ENCODE data around the gene F12.

The F12 gene

GRCh38 chr5:177409043-177409801, at the start of gene F12:
Gene F12, minus strand, starts transcription at chr5:177409564. Its CDS starts 37 bp downstream, at chr5:177409527.
- no peak for DNase-seq

GRCh38 chr5:177458912-177459350, 49.6 kb upstream of the F12 start:
- DNase-seq, result peak; percentile 12

GRCh38 chr5:177457852-177458681, 48.7 kb upstream of the F12 start:
- DNase-seq, result no peak

GRCh38 chr5:177456976-177457851, 47.9 kb upstream of the F12 start:
- peak; percentile 87 for DNase-seq

- no peak for DNase-seq
Measured at GRCh38 chr5:177456591-177456964, 47.2 kb upstream of the F12 start.

GRCh38 chr5:177455661-177456590, 46.6 kb upstream of the F12 start:
- DNase-seq, result peak; percentile 79

- peak; percentile 70 for DNase-seq
Measured at GRCh38 chr5:177455036-177455660, 45.8 kb upstream of the F12 start.

DNA sequence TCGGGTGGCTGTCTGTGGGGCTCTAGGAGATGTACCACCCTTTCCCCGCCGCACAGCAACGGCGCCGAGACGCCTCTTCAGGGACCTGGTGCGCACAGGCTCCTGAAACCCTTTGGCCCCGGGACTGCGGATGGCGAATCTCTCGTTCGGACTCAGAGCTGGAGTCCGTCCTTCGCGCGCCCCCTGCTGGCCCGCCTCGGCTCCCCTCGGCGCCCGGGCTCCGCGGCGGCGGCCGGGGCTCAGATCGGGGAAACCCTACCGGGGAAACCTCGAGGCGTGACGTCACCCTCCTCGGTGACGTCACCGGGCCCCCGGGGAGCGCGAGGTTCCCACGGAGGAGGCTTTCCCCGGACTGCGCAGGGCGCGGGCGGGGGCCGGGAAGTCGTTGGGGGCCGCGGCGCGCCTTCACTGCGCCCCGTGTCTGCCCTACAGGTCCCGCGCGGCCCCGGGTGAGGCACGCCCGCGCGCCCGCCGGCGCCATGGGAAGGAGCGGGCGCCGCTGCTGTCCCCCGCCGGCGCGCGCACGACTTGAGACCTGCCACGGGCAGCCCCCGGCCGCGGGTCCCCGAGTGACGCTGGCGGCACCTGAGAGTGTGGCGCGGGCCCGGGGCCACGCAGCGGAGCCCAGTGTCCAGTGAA, 45.2 kb upstream of the F12 start:
- DNase-seq, result peak; percentile 49

GRCh38 chr5:177453852-177454396, 44.6 kb upstream of the F12 start:
- DNase-seq, result peak; percentile 15

- no peak for DNase-seq
Measured at GRCh38 chr5:177452688-177453638, 43.6 kb upstream of the F12 start.

GRCh38 chr5:177450667-177451424, 41.5 kb upstream of the F12 start:
- no peak for DNase-seq

GRCh38 chr5:177449140-177450061, 40.0 kb upstream of the F12 start:
- DNase-seq, result no peak

DNA sequence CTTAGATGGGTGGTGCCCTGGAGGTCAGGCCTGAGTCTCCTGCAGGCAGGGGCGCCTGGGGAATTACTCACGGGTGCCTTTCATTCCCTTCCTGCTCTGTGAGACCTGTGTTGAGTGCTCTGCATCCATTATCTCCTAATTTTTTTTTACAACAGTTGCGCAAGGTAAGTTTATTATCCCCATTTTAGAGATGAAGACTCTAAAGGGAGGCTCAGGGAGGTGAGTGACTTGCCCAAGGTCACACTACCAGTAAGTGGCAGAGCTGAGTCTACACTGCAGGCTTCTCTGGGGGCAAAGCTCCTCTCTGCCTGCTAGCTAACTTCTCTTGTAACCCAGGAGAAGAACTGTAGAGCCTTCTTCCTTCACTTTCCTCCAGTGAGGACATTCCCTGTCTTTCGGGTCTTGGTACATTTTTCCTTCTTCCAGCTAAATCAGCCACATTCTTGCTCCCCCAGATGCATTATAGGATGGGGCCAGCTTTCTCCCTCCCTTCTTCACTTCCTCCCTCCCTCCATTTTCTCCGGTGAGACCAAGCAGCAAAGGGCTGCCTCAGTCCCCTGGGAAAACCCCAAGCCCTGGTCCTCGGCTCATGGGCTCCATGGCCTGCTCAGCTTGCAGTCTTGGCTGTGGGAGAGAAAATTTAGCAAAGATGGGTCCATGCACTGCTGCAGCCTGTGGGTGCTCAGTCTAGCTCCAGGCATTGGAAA, 39.0 kb upstream of the F12 start:
- DNase-seq, result no peak

DNA sequence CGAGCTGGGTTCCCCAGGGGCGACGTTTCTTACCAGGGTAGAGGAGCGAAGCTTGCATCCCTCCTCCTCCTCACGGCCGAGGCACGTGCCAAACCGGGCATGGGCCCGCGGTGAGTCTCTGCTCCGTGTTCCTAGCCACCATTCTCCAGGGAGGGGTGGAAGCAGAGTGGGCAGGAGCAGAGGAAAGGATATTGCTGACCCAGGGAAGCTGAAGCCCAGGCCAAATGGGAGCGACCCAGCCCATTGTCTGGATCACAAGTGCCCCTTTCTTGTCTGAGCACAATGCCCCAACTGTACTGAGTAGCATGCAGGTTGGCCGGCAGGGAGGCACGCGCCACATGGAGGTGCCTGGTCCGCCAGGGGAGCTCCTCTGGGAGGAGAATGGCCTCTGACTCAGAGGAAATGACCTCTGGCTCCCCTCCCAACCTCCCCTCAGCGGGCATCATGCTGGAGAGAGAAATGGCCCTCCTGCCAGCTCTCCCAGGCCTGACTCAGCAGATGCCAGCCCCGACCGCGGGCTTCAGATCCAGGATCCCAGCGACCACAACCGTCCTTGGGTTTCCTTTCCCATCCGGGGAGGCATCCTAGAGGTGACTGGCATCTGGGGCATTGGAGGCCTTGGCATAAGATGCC, 38.4 kb upstream of the F12 start:
- DNase-seq, result no peak

- peak; percentile 63 for DNase-seq
Measured at GRCh38 chr5:177447066-177447610, 37.8 kb upstream of the F12 start.

All from NCI-H1105 (cell line).